Adrenal gland (tissue), 12 donors: ENCODE data around the gene CARD19. TPM values are rescaled to one million over a fixed set of nuclear protein-coding genes. Genes with fewer than 3 reads are reported as not detected.
A peak's percentile ranks its signal among the peaks of the same experiment; 100 is the strongest.

Source experiments
- DNase-seq, 7 donors: peaks; one replicate each; pipeline ENCODE4 v3.0.0-alpha.2; 2019 to 2020
- H3K27ac ChIP-seq, 5 donors: fragments of 200-600 bp; sonication (generic) in 4 of 5; 1 replicate in 3 of 5; 2 replicates in 2 of 5; pipeline versions ENCODE4 v1.5.1 to v1.8.0; 2016 to 2020; ENCODE audit warnings: mild to moderate bottlenecking in 1 of 5
- H3K27me3 ChIP-seq: fragments of 200-600 bp; 2 replicates; pipeline ENCODE4 v1.8.0; 2021
- H3K36me3 ChIP-seq, 2 donors: fragments of 200-600 bp; replicated peaks in 1 of 2; 1 replicate in 1 of 2; 2 replicates in 1 of 2; pipeline versions ENCODE4 v1.5.1 to v1.8.0; 2018 to 2022
- H3K4me1 ChIP-seq, 2 donors: fragments of 200-600 bp; replicated peaks in 1 of 2; 1 replicate in 1 of 2; 2 replicates in 1 of 2; pipeline versions ENCODE4 v1.5.1 to v1.8.0; 2018 to 2021
- H3K4me3 ChIP-seq, 4 donors: fragments of 200-600 bp; sonication (generic) in 3 of 4; one replicate each; pipeline ENCODE4 v1.5.1; 2016 to 2018
- H3K9me3 ChIP-seq, 3 donors: fragments of 200-600 bp; sonication (generic) in 1 of 3; replicated peaks in 1 of 3; 1 replicate in 2 of 3; 2 replicates in 1 of 3; pipeline versions ENCODE4 v1.5.1 to v1.8.0; 2016 to 2021
- POLR2A ChIP-seq, 2 donors: fragments of 450-650 bp; IDR thresholded peaks; one replicate each; pipeline ENCODE4 v1.6.1; 2017; ENCODE audit warnings: antibody characterized with exemption in 2 of 2, mild to moderate bottlenecking in 2 of 2, moderate library complexity in 1 of 2
- WGBS, 4 donors: extraction: QIAGEN DNeasy Blood & Tissue Kit in 2 of 4; methylation state at CpG; one replicate each; pipeline versions ENCODE4 v1.1.5 to v1.1.7; 2013 to 2017; 5-methylcytosine and 5-hydroxymethylcytosine counted together
- intact Hi-C, 2 donors: fragments of 100-400 bp; cut with DNase I; formaldehyde crosslinking; loops; one replicate each; pipeline versions ENCODE4 v1.14.1 to v1.15.0; 2022 to 2023
- polyA plus RNA-seq, 3 donors: library from polyadenylated mRNA; stranded (reverse); fragments of 200-250 nt in 2 of 3; fragments of 350-450 nt in 1 of 3; fragmentation: Illumina TruSeq in 1 of 3; extraction: RNeasy Lipid Tissue Mini Kit (QIAGEN cat#74804) in 1 of 3; gene quantifications; one replicate each; pipeline ENCODE4 v1.2.3, GENCODE V29; 2013 to 2014
- total RNA-seq, 9 donors: library from RNA; depleted of rRNA in 4 of 9; stranded (reverse); fragments of >200 nt in 4 of 9; fragments of 120-200 nt in 1 of 9; fragmentation: NEBNext Ultra II Directional in 1 of 9; extraction: Animal tissue kit (Norgen Biotek cat#: 25700) in 1 of 9; gene quantifications; one replicate each; pipeline versions ENCODE4 v1.1.0 to v1.2.4, GENCODE V29; 2013 to 2023
- TF ChIP-seq, protein P1 (sequence below), 6 experiments: fragments of 450-650 bp in 4 of 6; fragments of 200-600 bp in 2 of 6; sonication (generic) in 1 of 6; IDR thresholded peaks; 1 replicate in 5 of 6; 2 replicates in 1 of 6; pipeline versions ENCODE4 v1.5.1 to v1.8.0; 2016 to 2021; ENCODE audit warnings: antibody characterized with exemption in 6 of 6, mild to moderate bottlenecking in 2 of 6, moderate library complexity in 1 of 6
- donor health status: healthy with polysubstance abuse.
- donor health status: Bipolar disorder and iron deficiency.
- donor health status: DM: yes; HTN: yes; CAD: no.
- donor health status: DM: no; HTN: no; CAD: no.
- donor health status: DM: no; HTN: no; CAD: no.
- donor health status: DM: yes; HTN: yes; CAD: no.

Gene CARD19
- total and polyA plus RNA-seq, 12 donors, result 10.7 to 75.0 (median 41.3) TPM

DNA sequence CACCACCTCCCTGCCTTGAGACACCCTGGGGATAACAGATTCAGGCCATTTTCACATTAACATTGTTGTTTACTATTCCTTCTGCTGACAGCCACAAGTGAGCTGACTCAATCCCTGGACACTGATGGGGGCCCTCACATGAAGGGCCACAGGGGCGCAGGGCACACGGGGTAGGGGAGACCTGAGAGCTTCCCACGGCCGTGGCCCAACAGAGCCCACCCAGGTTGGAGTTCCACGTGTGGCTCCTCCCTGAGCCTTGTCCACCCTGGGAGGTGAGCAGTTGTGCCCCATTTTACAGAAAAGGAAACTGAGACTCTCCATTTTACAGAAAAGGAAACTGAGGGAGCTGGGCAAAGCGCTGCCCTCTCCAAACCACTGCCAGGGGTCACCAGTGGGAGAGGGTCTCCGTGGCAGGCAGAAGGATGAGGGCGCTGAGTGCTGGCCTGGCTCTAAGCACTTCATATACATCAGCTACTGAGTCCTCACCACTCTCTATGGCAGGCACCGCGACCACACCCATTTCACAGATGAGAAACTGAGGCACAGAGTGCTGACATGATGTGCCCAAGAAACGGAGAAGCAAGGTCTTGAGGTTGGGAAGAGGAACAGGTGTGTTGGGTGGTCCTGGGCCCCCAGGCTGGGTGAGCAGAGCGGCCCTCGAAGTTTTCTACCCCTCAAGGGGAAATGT, 35.7 kb downstream of the CARD19 start:
- Histone ChIP-seq H3K27me3 (no peaks in the 10 kb centered on the region), H3K4me3 (peak overlapping the region in 1 of 4 donors; percentile 87), H3K36me3 (no peaks in the 10 kb centered on the region), H3K9me3 (no peaks in the 10 kb centered on the region), H3K27ac (peak overlapping the region; percentile 61 to 99 (median 97)), H3K4me1 (peaks cover 58 to 81% of the 10 kb centered on the region in 2 donors)
- TF ChIP-seq, protein P1, sequence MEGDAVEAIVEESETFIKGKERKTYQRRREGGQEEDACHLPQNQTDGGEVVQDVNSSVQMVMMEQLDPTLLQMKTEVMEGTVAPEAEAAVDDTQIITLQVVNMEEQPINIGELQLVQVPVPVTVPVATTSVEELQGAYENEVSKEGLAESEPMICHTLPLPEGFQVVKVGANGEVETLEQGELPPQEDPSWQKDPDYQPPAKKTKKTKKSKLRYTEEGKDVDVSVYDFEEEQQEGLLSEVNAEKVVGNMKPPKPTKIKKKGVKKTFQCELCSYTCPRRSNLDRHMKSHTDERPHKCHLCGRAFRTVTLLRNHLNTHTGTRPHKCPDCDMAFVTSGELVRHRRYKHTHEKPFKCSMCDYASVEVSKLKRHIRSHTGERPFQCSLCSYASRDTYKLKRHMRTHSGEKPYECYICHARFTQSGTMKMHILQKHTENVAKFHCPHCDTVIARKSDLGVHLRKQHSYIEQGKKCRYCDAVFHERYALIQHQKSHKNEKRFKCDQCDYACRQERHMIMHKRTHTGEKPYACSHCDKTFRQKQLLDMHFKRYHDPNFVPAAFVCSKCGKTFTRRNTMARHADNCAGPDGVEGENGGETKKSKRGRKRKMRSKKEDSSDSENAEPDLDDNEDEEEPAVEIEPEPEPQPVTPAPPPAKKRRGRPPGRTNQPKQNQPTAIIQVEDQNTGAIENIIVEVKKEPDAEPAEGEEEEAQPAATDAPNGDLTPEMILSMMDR (IDR thresholded peaks at IDR 0.05), result no peak
- no peak for TF ChIP-seq POLR2A (IDR thresholded peaks at IDR 0.05)
- 69 to 81% (median 78%) methylated on average over 10 to 13 of the region's 13 CpGs for WGBS, 4 donors
- peak in 2 of 7 donors; percentile 18 to 31 for DNase-seq
- intact Hi-C loops, result no loop called here

DNA sequence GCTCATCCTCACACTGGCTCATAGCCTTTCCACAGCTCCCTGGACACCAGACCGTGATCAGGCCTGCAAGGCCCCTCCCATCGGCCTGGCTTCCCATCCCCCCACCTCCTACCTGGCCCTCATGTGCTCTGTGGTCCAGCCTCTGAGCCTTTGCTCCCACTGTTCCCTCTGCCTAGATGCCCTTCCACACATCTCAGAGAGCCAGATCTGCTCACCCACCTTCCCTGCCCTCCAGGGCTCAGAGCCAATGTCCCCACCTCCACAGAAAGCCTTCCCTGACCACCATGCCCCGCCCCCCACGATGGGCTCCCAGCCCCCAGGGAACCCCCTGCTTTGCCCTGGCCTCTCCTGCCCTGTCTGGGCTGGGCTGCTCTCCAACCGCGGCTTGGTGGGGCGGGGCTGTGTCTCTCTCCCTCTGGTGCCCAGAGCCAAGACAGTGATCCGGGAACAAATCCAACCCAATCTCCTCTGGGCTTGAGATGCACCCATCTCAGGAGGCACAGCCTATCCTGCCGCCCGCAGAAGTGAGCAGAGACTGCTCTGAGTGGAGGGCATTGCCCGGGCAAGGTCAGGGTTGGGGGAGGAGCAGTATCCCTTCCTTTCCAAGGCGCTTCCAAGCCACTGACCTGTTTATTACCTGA, 36.4 kb downstream of the CARD19 start:
- H3K4me3 ChIP-seq, result peak overlapping the region in 3 of 4 donors; percentile 76 to 87 (median 86)
- intact Hi-C loops, result no loop called here
- H3K4me1 ChIP-seq, result peaks cover 51 to 74% of the 10 kb centered on the region in 2 donors

DNA sequence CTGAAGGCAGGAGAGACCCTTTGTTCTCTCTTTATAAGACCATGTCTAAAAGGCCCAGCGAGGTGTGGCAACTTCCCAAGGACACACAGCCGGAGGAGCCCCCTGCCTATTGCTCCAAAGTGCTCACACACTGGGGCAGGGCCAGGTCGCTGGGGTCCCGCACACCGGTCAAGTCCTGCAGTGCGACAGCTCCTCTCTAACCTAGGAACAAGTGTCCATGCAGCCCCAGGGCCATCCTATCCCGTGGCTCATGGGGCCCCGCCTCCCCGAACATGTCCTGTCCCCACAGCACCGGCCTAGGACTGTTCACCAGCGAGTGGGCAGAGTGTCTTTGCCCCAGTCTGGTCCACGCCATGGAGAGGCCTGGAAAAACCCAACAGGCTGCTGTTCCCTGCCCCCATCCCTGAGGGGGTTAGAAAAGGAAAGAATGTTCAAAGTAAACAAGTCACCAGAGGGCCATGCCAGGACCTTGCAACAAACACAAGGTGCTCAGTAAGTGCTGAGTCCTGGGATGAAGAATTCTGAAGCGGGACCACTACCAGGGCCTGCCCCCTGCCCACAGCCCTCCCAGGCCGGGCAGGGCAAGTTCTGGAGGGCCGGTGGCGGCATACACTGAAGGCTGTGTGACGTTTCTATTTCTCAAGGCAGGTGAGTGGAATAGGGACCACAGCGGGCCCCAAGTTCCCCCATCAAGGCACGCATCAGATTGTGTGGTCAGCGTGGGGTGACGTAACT, 37.1 kb downstream of the CARD19 start:
- peak overlapping the region; percentile 95 to 99 (median 97) for H3K27ac ChIP-seq
- WGBS, 4 donors, result 10 to 16% (median 14%) methylated on average over 15 to 21 of the region's 21 CpGs
- no peaks in the 10 kb centered on the region for H3K9me3 ChIP-seq
- intact Hi-C loops, result no loop called here
- no peaks in the 10 kb centered on the region for H3K36me3 ChIP-seq
- peak; percentile 63 to 82 (median 75) for DNase-seq
- TF ChIP-seq, protein P1 (IDR thresholded peaks at IDR 0.05), result no peak
- peak in 1 of 2 donors; percentile 7 for TF ChIP-seq POLR2A (IDR thresholded peaks at IDR 0.05)
- H3K4me3 ChIP-seq, result peak overlapping the region; percentile 43 to 87 (median 81)
- peaks cover 47 to 67% of the 10 kb centered on the region in 2 donors for H3K4me1 ChIP-seq
- H3K27me3 ChIP-seq, result no peaks in the 10 kb centered on the region

More for the DNA sequence above, 36.4 kb downstream of the CARD19 start:
- Histone ChIP-seq H3K36me3 (no peaks in the 10 kb centered on the region), H3K27me3 (no peaks in the 10 kb centered on the region), H3K9me3 (no peaks in the 10 kb centered on the region), H3K27ac (peak overlapping the region; percentile 95 to 99 (median 97))
- DNase-seq, result peak; percentile 90 to 97 (median 95)
- 14 to 21% (median 17%) methylated on average over 4 to 12 of the region's 12 CpGs for WGBS, 4 donors
- TF ChIP-seq, protein P1 (IDR thresholded peaks at IDR 0.05), result no peak
- TF ChIP-seq POLR2A (IDR thresholded peaks at IDR 0.05), result peak; percentile 55 to 87

DNA sequence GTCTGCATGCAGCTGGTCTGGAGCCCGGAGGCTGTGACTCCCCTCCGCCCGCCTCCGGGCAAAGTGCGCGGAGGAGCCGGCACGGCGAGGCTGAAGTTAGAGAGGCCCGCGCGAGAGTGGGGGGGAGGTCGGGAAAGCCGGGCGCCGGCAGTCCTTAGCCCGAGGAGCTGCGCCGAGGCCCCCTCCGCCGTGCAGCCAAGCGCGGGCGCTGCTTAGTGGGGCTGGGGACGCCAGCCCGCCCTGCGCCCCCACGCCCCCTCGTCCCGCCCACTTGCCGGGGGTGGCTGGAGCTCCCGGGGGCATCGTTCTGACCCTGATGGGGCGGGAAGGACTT, 37.6 kb downstream of the CARD19 start:
- DNase-seq, result peak; percentile 82 to 93 (median 90)
- H3K27ac ChIP-seq, result peak overlapping the region; percentile 95 to 99 (median 97)
- TF ChIP-seq POLR2A (IDR thresholded peaks at IDR 0.05), result peak; percentile 69 to 85
- TF ChIP-seq, protein P1 (IDR thresholded peaks at IDR 0.05), result no peak
- intact Hi-C loops, result no loop called here
- peaks cover 45 to 62% of the 10 kb centered on the region in 2 donors for H3K4me1 ChIP-seq
- WGBS, 4 donors, result 0 to 1% (median 0%) methylated on average over 9 to 34 of the region's 34 CpGs
- H3K36me3 ChIP-seq, result no peaks in the 10 kb centered on the region
- no peaks in the 10 kb centered on the region for H3K27me3 ChIP-seq
- H3K9me3 ChIP-seq, result no peaks in the 10 kb centered on the region
- peak overlapping the region; percentile 43 to 87 (median 81) for H3K4me3 ChIP-seq
